HCT116 (cell line): ENCODE measurements around the gene PBX3. TPM values are rescaled to one million over a fixed set of nuclear protein-coding genes. Genes with fewer than 3 reads are reported as not detected.

Experiments used
- ATAC-seq: fragments of 200-7000 bp; cut with Tn5 transposase; 2 replicates; pipeline ENCODE4 v1.9.1; 2020; ENCODE audit warnings: mild to moderate bottlenecking, moderate library complexity
- BruUV-seq: library from RNA; stranded (reverse); fragments of 400-500 nt; replicated peaks from 2 replicates; lab custom pipeline; 2021; lab: Mats Ljungman, UMichigan
- CTCF ChIA-PET: fragments of 300-600 bp; sonication (Branson Sonifier 250); formaldehyde crosslinking; loops from one replicate; lab custom pipeline; 2021; ENCODE audit warnings: antibody characterized with exemption; lab: Charles Lee
- POLR2A ChIA-PET: fragments of 300-600, 350-600 bp; sonication (Branson Sonifier 250); formaldehyde crosslinking; loops from one replicate; lab custom pipeline; 2021; ENCODE audit warnings: antibody characterized with exemption; lab: Charles Lee
- RAD21 ChIA-PET, 2 experiments: fragments of 300-600 bp; sonication (Branson Sonifier 250); formaldehyde crosslinking; loops; one replicate each; lab custom pipeline; 2023; ENCODE audit warnings: low total read pairs in 2 of 2; ENCODE audit not compliant: uncharacterized antibody in 2 of 2, unreplicated experiment in 2 of 2, low non-redundant PET in 1 of 2; lab: Charles Lee
- DNase-seq: peaks from one replicate; pipeline ENCODE4 v3.0.0-alpha.2; 2010; ENCODE audit warnings: low read depth, low spot score
- H2AFZ ChIP-seq: fragments of 200-600 bp; shearing (Covaris generic), sonication (generic); 2 replicates; pipeline ENCODE4 v1.6.1; 2017; ENCODE audit warnings: low read depth, mixed run types, mixed read lengths, antibody characterized with exemption, low read length; ENCODE audit not compliant: poor library complexity, severe bottlenecking
- H3K27ac ChIP-seq: 2 replicates; pipeline ENCODE4 v1.5.1; 2012; ENCODE audit warnings: low read depth, low read length
- H3K27me3 ChIP-seq: fragments of 200-600 bp; sonication (generic); 2 replicates; pipeline ENCODE4 v1.6.1; 2016; ENCODE audit warnings: mixed run types, low read length, mixed read lengths; ENCODE audit not compliant: insufficient read depth
- H3K36me3 ChIP-seq, 2 experiments: fragments of 200-500 bp in 1 of 2; fragments of 200-600 bp in 1 of 2; sonication (Bioruptor generic) in 1 of 2; sonication (generic) in 1 of 2; 2 replicates each; pipeline versions ENCODE4 v1.5.1 to v1.6.1; 2014 to 2016; ENCODE audit warnings: low read length in 2 of 2, inconsistent platforms in 1 of 2, mixed read lengths in 1 of 2, mixed run types in 1 of 2; ENCODE audit not compliant: insufficient read depth in 2 of 2, control insufficient read depth in 1 of 2
- H3K4me1 ChIP-seq, 2 experiments: fragments of 200-600 bp in 1 of 2; sonication (generic) in 1 of 2; 2 replicates each; pipeline versions ENCODE4 v1.5.1 to v1.6.1; 2012 to 2017; ENCODE audit warnings: low read length in 2 of 2, inconsistent platforms in 1 of 2, mild to moderate bottlenecking in 1 of 2, mixed read lengths in 1 of 2, mixed run types in 1 of 2, moderate library complexity in 1 of 2; ENCODE audit not compliant: insufficient read depth in 2 of 2, control insufficient read depth in 1 of 2
- H3K4me2 ChIP-seq: fragments of 200-600 bp; sonication (generic); 2 replicates; pipeline ENCODE4 v1.6.1; 2017; ENCODE audit warnings: mixed run types, low read length, mixed read lengths
- H3K4me3 ChIP-seq, 2 experiments: fragments of 200-600 bp in 1 of 2; sonication (generic) in 1 of 2; replicated peaks in 1 of 2; 2 replicates each; pipeline ENCODE4 v1.5.1; 2011 to 2016; ENCODE audit warnings: low read length in 2 of 2, control low read depth in 1 of 2, low read depth in 1 of 2, mild to moderate bottlenecking in 1 of 2, mixed read lengths in 1 of 2, mixed run types in 1 of 2
- H3K79me2 ChIP-seq: fragments of 200-600 bp; sonication (generic); 2 replicates; pipeline ENCODE4 v1.6.1; 2017; ENCODE audit warnings: mild to moderate bottlenecking, mixed run types, low read length, moderate library complexity, mixed read lengths; ENCODE audit not compliant: insufficient read depth
- H3K9ac ChIP-seq: fragments of 200-600 bp; sonication (generic); 2 replicates; pipeline ENCODE4 v1.6.1; 2016; ENCODE audit warnings: low read length, mixed read lengths
- H3K9me2 ChIP-seq: fragments of 200-600 bp; sonication (generic), shearing (Covaris generic); 2 replicates; pipeline ENCODE4 v1.6.1; 2017; ENCODE audit warnings: mixed run types, mild to moderate bottlenecking, moderate library complexity; ENCODE audit not compliant: insufficient read depth
- H3K9me3 ChIP-seq, 2 experiments: fragments of 200-500 bp in 1 of 2; fragments of 200-600 bp in 1 of 2; sonication (Bioruptor generic) in 1 of 2; sonication (generic) in 1 of 2; 2 replicates each; pipeline ENCODE4 v1.6.1; 2014 to 2017; ENCODE audit warnings: low read length in 2 of 2, mixed read lengths in 2 of 2, inconsistent platforms in 1 of 2, low read depth in 1 of 2, mild to moderate bottlenecking in 1 of 2, mixed run types in 1 of 2, moderate library complexity in 1 of 2; ENCODE audit not compliant: control insufficient read depth in 1 of 2, insufficient read depth in 1 of 2
- H4K20me1 ChIP-seq: fragments of 200-600 bp; sonication (generic), shearing (Covaris generic); 2 replicates; pipeline ENCODE4 v1.6.1; 2017; ENCODE audit warnings: mixed run types, mild to moderate bottlenecking, moderate library complexity; ENCODE audit not compliant: insufficient read depth
- CBX3 ChIP-seq: IDR thresholded peaks from 2 replicates; pipeline ENCODE4 v1.6.1; 2012; ENCODE audit warnings: low read depth
- EGR1 ChIP-seq: IDR thresholded peaks from 2 replicates; pipeline ENCODE4 v1.6.1; 2012; ENCODE audit warnings: low read depth
- EZH2 ChIP-seq: fragments of 200-600 bp; sonication (generic); IDR thresholded peaks from 2 replicates; pipeline ENCODE4 v1.6.1; 2017; ENCODE audit warnings: antibody characterized with exemption, mixed run types
- FOSL1 ChIP-seq: IDR thresholded peaks from 2 replicates; pipeline ENCODE4 v1.6.1; 2012; ENCODE audit warnings: low read depth
- JUND ChIP-seq: IDR thresholded peaks from 2 replicates; pipeline ENCODE4 v1.6.1; 2012
- RAD21 ChIP-seq: IDR thresholded peaks from 2 replicates; pipeline ENCODE4 v1.6.1; 2012; ENCODE audit warnings: low read depth, mild to moderate bottlenecking
- SIN3A ChIP-seq: IDR thresholded peaks from 2 replicates; pipeline ENCODE4 v1.6.1; 2012; ENCODE audit warnings: low read depth
- SP1 ChIP-seq: IDR thresholded peaks from 2 replicates; pipeline ENCODE4 v1.6.1; 2012; ENCODE audit warnings: low read depth
- SRF ChIP-seq: IDR thresholded peaks from 2 replicates; pipeline ENCODE4 v1.6.1; 2012; ENCODE audit warnings: low read depth
- intact Hi-C: fragments of 100-400 bp; cut with micrococcal nuclease; formaldehyde crosslinking; loops from 2 replicates; pipeline ENCODE4 v1.10.0; 2022
- total RNA-seq: library from RNA; stranded (reverse); gene quantifications from one replicate; pipeline ENCODE4 v1.2.1, GENCODE V29; 2021; ENCODE audit not compliant: unreplicated experiment
- TF ChIP-seq, protein P1 (sequence below): IDR thresholded peaks from 2 replicates; pipeline ENCODE4 v1.6.1; 2012
- TF ChIP-seq, protein P2 (sequence below): IDR thresholded peaks from 2 replicates; pipeline ENCODE4 v1.6.1; 2011; ENCODE audit warnings: mild to moderate bottlenecking, low read length, moderate library complexity; ENCODE audit not compliant: insufficient replicate concordance; ENCODE audit errors: extremely low read depth

The PBX3 gene
- total RNA-seq, 1 experiment from 2014 or later: 13.5 TPM

DNA sequence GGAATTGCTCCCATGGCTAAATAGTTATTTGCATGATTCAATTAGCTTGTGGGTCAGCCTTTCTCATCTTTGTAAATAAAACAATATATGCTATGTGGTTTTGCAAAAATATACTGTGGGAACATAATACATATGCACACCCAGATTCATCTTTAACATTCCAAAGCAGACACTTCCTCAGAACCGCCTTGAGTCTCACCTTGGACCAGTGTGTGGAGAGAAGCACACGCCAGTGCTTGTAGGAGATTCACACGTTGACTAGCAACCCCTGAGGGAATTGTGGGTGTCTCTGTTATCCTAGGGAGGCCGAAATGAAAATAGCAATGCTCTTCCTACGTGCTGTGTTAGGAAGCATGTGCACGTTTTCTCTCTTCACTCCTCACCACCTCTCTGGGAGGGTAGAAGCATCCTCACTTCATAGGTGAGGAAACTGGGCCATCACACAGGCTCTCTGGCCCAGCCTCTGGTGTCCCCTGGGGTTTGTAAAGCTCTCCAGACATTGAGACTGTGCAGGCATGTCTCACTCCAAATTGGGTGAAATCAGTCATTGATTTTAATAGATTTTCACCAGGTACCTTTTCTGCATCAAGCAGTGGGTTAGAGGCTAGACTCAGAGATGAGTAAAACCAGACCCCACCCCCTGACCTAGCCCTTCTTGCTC lies 221.7 kb downstream of the PBX3 start (continued):
- TF ChIP-seq FOSL1 (no peak), EZH2 (no peak), JUND (no peak)
- TF ChIP-seq, protein P1, sequence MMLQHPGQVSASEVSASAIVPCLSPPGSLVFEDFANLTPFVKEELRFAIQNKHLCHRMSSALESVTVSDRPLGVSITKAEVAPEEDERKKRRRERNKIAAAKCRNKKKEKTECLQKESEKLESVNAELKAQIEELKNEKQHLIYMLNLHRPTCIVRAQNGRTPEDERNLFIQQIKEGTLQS: no peak

DNA sequence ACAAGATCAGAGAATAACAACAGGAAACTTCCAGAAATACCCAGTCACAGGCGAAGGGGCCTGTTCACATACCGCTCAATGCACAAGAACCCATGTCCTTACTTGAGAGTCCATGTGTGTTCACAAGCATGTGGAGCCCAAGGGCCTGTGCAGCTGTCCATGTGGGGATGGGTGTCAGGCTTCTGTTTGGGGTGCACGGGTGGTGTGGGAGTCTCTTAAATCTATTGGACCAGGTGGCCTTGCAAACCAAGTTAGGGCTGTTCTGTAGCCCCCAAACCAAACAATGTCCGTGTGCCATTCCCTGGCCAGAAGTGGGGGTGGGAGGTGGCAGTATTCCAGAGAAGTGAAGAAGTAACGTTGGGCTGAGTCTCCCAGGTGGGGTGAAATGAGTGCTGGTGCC lies 222.3 kb downstream of the PBX3 start:
- H3K4me3 ChIP-seq: no peak overlapping the region
- ATAC-seq: no peak
- H3K79me2 ChIP-seq: no peaks in the 10 kb centered on the region
- BruUV-seq: no TSS peak
- ChIA-PET RAD21 (no interaction called here), CTCF (no interaction called here), POLR2A (no interaction called here)
- intact Hi-C loops: no loop called here
- no peak overlapping the region for H2AFZ ChIP-seq
- H3K9me2 ChIP-seq: no peaks in the 10 kb centered on the region
- no peak overlapping the region for H3K9ac ChIP-seq
- H3K36me3 ChIP-seq: no peaks in the 10 kb centered on the region
- no peaks in the 10 kb centered on the region for H3K9me3 ChIP-seq
- no peaks in the 10 kb centered on the region for H3K27me3 ChIP-seq
- no peaks in the 10 kb centered on the region for H3K4me1 ChIP-seq
- no peak for DNase-seq
- no peak overlapping the region for H3K27ac ChIP-seq
- H3K4me2 ChIP-seq: no peak overlapping the region
- TF ChIP-seq SRF (no peak), CBX3 (no peak)
- H4K20me1 ChIP-seq: no peaks in the 10 kb centered on the region

DNA sequence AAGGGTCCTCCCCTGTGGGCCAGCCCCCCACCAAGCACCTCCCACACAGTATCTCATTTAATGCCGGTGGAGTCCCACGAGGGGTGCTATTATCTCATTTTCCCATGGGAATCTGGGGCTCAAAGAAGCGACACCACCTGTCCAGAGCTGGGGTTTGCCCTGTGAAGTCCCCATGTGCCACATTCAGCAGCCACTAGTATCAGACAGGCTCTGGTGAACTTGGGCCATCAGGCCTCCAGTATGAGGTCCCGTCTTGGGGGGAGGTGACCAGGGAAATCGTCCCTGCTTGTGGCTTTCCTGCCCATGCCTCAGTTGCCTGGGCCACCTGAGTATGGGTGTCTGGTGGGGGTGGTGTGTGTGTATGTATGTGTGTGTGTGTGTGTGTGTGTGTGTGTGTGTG lies 222.7 kb downstream of the PBX3 start:
- TF ChIP-seq EGR1 (no peak), FOSL1 (no peak), SRF (no peak), RAD21 (no peak), SIN3A (no peak), SP1 (no peak)
- TF ChIP-seq, protein P1: no peak
- TF ChIP-seq, protein P2, sequence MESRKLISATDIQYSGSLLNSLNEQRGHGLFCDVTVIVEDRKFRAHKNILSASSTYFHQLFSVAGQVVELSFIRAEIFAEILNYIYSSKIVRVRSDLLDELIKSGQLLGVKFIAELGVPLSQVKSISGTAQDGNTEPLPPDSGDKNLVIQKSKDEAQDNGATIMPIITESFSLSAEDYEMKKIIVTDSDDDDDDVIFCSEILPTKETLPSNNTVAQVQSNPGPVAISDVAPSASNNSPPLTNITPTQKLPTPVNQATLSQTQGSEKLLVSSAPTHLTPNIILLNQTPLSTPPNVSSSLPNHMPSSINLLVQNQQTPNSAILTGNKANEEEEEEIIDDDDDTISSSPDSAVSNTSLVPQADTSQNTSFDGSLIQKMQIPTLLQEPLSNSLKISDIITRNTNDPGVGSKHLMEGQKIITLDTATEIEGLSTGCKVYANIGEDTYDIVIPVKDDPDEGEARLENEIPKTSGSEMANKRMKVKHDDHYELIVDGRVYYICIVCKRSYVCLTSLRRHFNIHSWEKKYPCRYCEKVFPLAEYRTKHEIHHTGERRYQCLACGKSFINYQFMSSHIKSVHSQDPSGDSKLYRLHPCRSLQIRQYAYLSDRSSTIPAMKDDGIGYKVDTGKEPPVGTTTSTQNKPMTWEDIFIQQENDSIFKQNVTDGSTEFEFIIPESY: no peak
- DNase-seq (no peak), ATAC-seq (no peak)
- no TSS peak for BruUV-seq
- Histone ChIP-seq H4K20me1 (no peaks in the 10 kb centered on the region), H3K27me3 (no peaks in the 10 kb centered on the region), H3K9me3 (no peaks in the 10 kb centered on the region; a peak in 1 of 4 replicates), H3K36me3 (no peaks in the 10 kb centered on the region), H3K4me1 (no peaks in the 10 kb centered on the region), H2AFZ (no peak overlapping the region), H3K9me2 (no peaks in the 10 kb centered on the region), H3K27ac (no peak overlapping the region), H3K79me2 (no peaks in the 10 kb centered on the region), H3K9ac (no peak overlapping the region), H3K4me2 (no peak overlapping the region), H3K4me3 (no peak overlapping the region)
- ChIA-PET RAD21 (no interaction called here), CTCF (no interaction called here), POLR2A (no interaction called here)
- intact Hi-C loops: no loop called here
